Measurements from ENCODE around the gene DMXL1.
"Not testable (repeated sequence)": the region's sequence is repeated elsewhere in the genome, so short reads cannot be mapped to it uniquely, and the experiment has no call there.

DMXL1 gene

GRCh38 chr5:119095611-119096010 lies 24.7 kb downstream of the DMXL1 start:
- Histone ChIP-seq H3K36me3 (ENCODE audit: insufficient read depth, insufficient read length, low read length) (peaks cover 7% of the 10 kb centered on the region), H3K9me3 (ENCODE audit: insufficient read depth, low read length) (no peaks in the 10 kb centered on the region), H3K4me1 (ENCODE audit: insufficient read depth, insufficient read length) (no peaks in the 10 kb centered on the region), H3K27me3 (ENCODE audit: insufficient read depth, insufficient read length) (no peaks in the 10 kb centered on the region), H3K4me3 (ENCODE audit: insufficient read length, low read depth) (no peak overlapping the region), H3K9ac (ENCODE audit: insufficient read length, low read depth) (no peak overlapping the region)
- no peak for DNase-seq (ENCODE audit: low read depth, low spot score)
- TF ChIP-seq YY1 (IDR thresholded peaks at IDR 0.05; ENCODE audit: insufficient read depth, insufficient read length) (no peak), ZNF274 (IDR thresholded peaks at IDR 0.05; ENCODE audit: low read depth, low read length) (no peak), SUZ12 (IDR thresholded peaks at IDR 0.05; ENCODE audit: extremely low read depth, insufficient read depth, insufficient read length) (no peak)

GRCh38 chr5:119105971-119106370 lies 35.1 kb downstream of the DMXL1 start:
- Histone ChIP-seq H3K9ac (ENCODE audit: insufficient read length, low read depth) (no peak overlapping the region), H3K36me3 (ENCODE audit: insufficient read depth, insufficient read length, low read length) (peaks cover 2% of the 10 kb centered on the region), H3K4me3 (ENCODE audit: insufficient read length, low read depth) (no peak overlapping the region), H3K4me1 (ENCODE audit: insufficient read depth, insufficient read length) (no peaks in the 10 kb centered on the region), H3K27me3 (ENCODE audit: insufficient read depth, insufficient read length) (no peaks in the 10 kb centered on the region), H3K9me3 (ENCODE audit: insufficient read depth, low read length) (no peaks in the 10 kb centered on the region)
- no peak for TF ChIP-seq SUZ12 (IDR thresholded peaks at IDR 0.05; ENCODE audit: extremely low read depth, insufficient read depth, insufficient read length)
- no peak for TF ChIP-seq ZNF274 (IDR thresholded peaks at IDR 0.05; ENCODE audit: low read depth, low read length)
- TF ChIP-seq YY1 (IDR thresholded peaks at IDR 0.05; ENCODE audit: insufficient read depth, insufficient read length) = no peak
- no peak for DNase-seq (ENCODE audit: low read depth, low spot score)

GRCh38 chr5:119112151-119112550 lies 41.3 kb downstream of the DMXL1 start:
- no peak for DNase-seq (ENCODE audit: low read depth, low spot score)
- H3K36me3 ChIP-seq (ENCODE audit: insufficient read depth, insufficient read length, low read length) = peaks cover 15% of the 10 kb centered on the region
- no peak overlapping the region for H3K9ac ChIP-seq (ENCODE audit: insufficient read length, low read depth)
- TF ChIP-seq ZNF274 (IDR thresholded peaks at IDR 0.05; ENCODE audit: low read depth, low read length) (no peak), YY1 (IDR thresholded peaks at IDR 0.05; ENCODE audit: insufficient read depth, insufficient read length) (no peak), SUZ12 (IDR thresholded peaks at IDR 0.05; ENCODE audit: extremely low read depth, insufficient read depth, insufficient read length) (no peak)
- H3K4me3 ChIP-seq (ENCODE audit: insufficient read length, low read depth) = no peak overlapping the region
- no peaks in the 10 kb centered on the region for H3K4me1 ChIP-seq (ENCODE audit: insufficient read depth, insufficient read length)
- no peaks in the 10 kb centered on the region for H3K27me3 ChIP-seq (ENCODE audit: insufficient read depth, insufficient read length)
- H3K9me3 ChIP-seq (ENCODE audit: insufficient read depth, low read length) = no peaks in the 10 kb centered on the region

- Histone ChIP-seq H3K4me1 (ENCODE audit: insufficient read depth, insufficient read length) (no peaks in the 10 kb centered on the region), H3K27me3 (ENCODE audit: insufficient read depth, insufficient read length) (no peaks in the 10 kb centered on the region), H3K9ac (ENCODE audit: insufficient read length, low read depth) (no peak overlapping the region), H3K4me3 (ENCODE audit: insufficient read length, low read depth) (no peak overlapping the region), H3K9me3 (ENCODE audit: insufficient read depth, low read length) (peaks cover 15% of the 10 kb centered on the region; the same call in 1 of the 2 replicates), H3K36me3 (ENCODE audit: insufficient read depth, insufficient read length, low read length) (peaks cover 37% of the 10 kb centered on the region)
- TF ChIP-seq ZNF274 (IDR thresholded peaks at IDR 0.05; ENCODE audit: low read depth, low read length) = no peak
- DNase-seq (ENCODE audit: low read depth, low spot score) = no peak
Observed at GRCh38 chr5:119117237-119117636, 46.4 kb downstream of the DMXL1 start.

GRCh38 chr5:119118000-119118399 lies 47.1 kb downstream of the DMXL1 start:
- Histone ChIP-seq H3K36me3 (ENCODE audit: insufficient read depth, insufficient read length, low read length) (peaks cover 37% of the 10 kb centered on the region), H3K9ac (ENCODE audit: insufficient read length, low read depth) (no peak overlapping the region), H3K4me1 (ENCODE audit: insufficient read depth, insufficient read length) (no peaks in the 10 kb centered on the region), H3K9me3 (ENCODE audit: insufficient read depth, low read length) (peaks cover 15% of the 10 kb centered on the region; the same call in 1 of the 2 replicates), H3K27me3 (ENCODE audit: insufficient read depth, insufficient read length) (no peaks in the 10 kb centered on the region), H3K4me3 (ENCODE audit: insufficient read length, low read depth) (no peak overlapping the region)
- TF ChIP-seq ZNF274 (IDR thresholded peaks at IDR 0.05; ENCODE audit: low read depth, low read length) (no peak), YY1 (IDR thresholded peaks at IDR 0.05; ENCODE audit: insufficient read depth, insufficient read length) (no peak), SUZ12 (IDR thresholded peaks at IDR 0.05; ENCODE audit: extremely low read depth, insufficient read depth, insufficient read length) (no peak)
- no peak for DNase-seq (ENCODE audit: low read depth, low spot score)

- H3K4me1 ChIP-seq (ENCODE audit: insufficient read depth, insufficient read length) = no peaks in the 10 kb centered on the region
- no peak for DNase-seq (ENCODE audit: low read depth, low spot score)
- H3K9ac ChIP-seq (ENCODE audit: insufficient read length, low read depth) = no peak overlapping the region
- TF ChIP-seq ZNF274 (IDR thresholded peaks at IDR 0.05; ENCODE audit: low read depth, low read length) = no peak
- no peak for TF ChIP-seq SUZ12 (IDR thresholded peaks at IDR 0.05; ENCODE audit: extremely low read depth, insufficient read depth, insufficient read length)
- TF ChIP-seq YY1 (IDR thresholded peaks at IDR 0.05; ENCODE audit: insufficient read depth, insufficient read length) = no peak
- peaks cover 39% of the 10 kb centered on the region for H3K36me3 ChIP-seq (ENCODE audit: insufficient read depth, insufficient read length, low read length)
- H3K9me3 ChIP-seq (ENCODE audit: insufficient read depth, low read length) = peaks cover 15% of the 10 kb centered on the region; the same call in 1 of the 2 replicates
- no peak overlapping the region for H3K4me3 ChIP-seq (ENCODE audit: insufficient read length, low read depth)
- H3K27me3 ChIP-seq (ENCODE audit: insufficient read depth, insufficient read length) = no peaks in the 10 kb centered on the region
Observed at GRCh38 chr5:119120893-119121292, 50.0 kb downstream of the DMXL1 start.

- H3K4me1 ChIP-seq (ENCODE audit: insufficient read depth, insufficient read length); H3K4me3 ChIP-seq (ENCODE audit: insufficient read length, low read depth); DNase-seq (ENCODE audit: low read depth, low spot score); H3K9ac ChIP-seq (ENCODE audit: insufficient read length, low read depth); H3K27me3 ChIP-seq (ENCODE audit: insufficient read depth, insufficient read length): not testable (repeated sequence)
- Histone ChIP-seq H3K9me3 (ENCODE audit: insufficient read depth, low read length) (peaks cover 15% of the 10 kb centered on the region; the same call in 1 of the 2 replicates), H3K36me3 (ENCODE audit: insufficient read depth, insufficient read length, low read length) (peaks cover 24% of the 10 kb centered on the region)
Observed at GRCh38 chr5:119122474-119122873, 51.6 kb downstream of the DMXL1 start.

GRCh38 chr5:119123280-119123679 lies 52.4 kb downstream of the DMXL1 start:
- no peak for TF ChIP-seq SUZ12 (IDR thresholded peaks at IDR 0.05; ENCODE audit: extremely low read depth, insufficient read depth, insufficient read length)
- TF ChIP-seq YY1 (IDR thresholded peaks at IDR 0.05; ENCODE audit: insufficient read depth, insufficient read length) = no peak
- TF ChIP-seq ZNF274 (IDR thresholded peaks at IDR 0.05; ENCODE audit: low read depth, low read length) = no peak
- no peaks in the 10 kb centered on the region for H3K27me3 ChIP-seq (ENCODE audit: insufficient read depth, insufficient read length)
- peaks cover 18% of the 10 kb centered on the region for H3K36me3 ChIP-seq (ENCODE audit: insufficient read depth, insufficient read length, low read length)

More at GRCh38 chr5:119123280-119123679, 52.4 kb downstream of the DMXL1 start:
- Histone ChIP-seq H3K9me3 (ENCODE audit: insufficient read depth, low read length) (peaks cover 15% of the 10 kb centered on the region; the same call in 1 of the 2 replicates), H3K9ac (ENCODE audit: insufficient read length, low read depth) (no peak overlapping the region), H3K4me1 (ENCODE audit: insufficient read depth, insufficient read length) (no peaks in the 10 kb centered on the region), H3K4me3 (ENCODE audit: insufficient read length, low read depth) (no peak overlapping the region)
- no peak for DNase-seq (ENCODE audit: low read depth, low spot score)

Measured in NT2/D1 (cell line).